ENCODE data around the gene NOL7.

DNA sequence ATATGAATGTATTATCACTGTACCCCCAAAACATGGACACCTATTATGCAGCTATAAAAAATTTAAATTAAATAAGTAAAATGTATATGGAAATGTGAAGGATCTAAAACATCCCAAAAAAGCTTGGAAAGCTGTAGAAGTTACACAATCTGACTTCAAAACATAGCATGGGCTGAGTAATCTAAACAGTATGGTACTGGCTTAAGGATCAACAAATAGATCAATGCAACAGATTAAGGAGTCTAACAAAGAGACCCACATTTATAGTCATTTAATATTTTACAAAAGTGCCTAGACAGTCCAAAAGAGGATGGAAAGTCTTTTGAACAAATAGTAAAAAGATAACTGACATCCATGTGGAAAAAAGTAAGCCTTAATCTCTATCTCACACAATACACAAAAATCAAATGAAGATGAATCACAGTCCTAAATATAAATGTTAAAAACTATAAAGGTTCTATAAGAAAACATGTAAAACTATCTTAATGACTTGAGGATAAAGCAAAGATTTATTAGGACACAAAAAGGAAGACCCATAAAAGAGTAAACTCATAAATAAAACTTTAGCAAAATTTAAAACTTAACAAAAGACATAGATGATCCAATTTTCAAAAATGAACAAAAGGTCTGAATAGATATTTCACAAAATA is 49.7 kb downstream of the NOL7 start:
- TF ChIP-seq, protein P1, sequence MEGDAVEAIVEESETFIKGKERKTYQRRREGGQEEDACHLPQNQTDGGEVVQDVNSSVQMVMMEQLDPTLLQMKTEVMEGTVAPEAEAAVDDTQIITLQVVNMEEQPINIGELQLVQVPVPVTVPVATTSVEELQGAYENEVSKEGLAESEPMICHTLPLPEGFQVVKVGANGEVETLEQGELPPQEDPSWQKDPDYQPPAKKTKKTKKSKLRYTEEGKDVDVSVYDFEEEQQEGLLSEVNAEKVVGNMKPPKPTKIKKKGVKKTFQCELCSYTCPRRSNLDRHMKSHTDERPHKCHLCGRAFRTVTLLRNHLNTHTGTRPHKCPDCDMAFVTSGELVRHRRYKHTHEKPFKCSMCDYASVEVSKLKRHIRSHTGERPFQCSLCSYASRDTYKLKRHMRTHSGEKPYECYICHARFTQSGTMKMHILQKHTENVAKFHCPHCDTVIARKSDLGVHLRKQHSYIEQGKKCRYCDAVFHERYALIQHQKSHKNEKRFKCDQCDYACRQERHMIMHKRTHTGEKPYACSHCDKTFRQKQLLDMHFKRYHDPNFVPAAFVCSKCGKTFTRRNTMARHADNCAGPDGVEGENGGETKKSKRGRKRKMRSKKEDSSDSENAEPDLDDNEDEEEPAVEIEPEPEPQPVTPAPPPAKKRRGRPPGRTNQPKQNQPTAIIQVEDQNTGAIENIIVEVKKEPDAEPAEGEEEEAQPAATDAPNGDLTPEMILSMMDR (IDR thresholded peaks at IDR 0.05) = no peak
- no peak for TF ChIP-seq POLR2A (IDR thresholded peaks at IDR 0.05)
